ENCODE results near the gene CDC123.

Gene CDC123

DNA sequence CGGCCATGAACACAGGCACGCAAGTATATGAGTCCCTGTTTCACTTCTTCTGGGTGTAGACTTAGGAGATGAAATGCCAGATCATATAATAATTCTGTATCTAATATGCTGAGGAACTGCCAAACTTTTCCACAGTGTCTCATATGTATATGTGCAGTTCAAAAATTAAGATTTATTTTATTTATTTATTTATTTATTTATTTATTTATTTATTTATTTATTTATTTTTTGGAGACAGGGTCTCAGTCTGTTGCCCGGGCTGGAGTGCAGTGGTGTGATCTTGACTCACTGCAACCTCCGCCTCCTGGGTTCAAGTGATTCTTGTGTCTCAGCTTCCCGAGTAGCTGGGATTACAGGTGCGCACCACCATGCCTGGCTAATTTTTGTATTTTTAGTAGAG is 24.5 kb upstream of the CDC123 start (continued):
- TF ChIP-seq ZNF341 (tag by site-specific recombination; IDR thresholded peaks at IDR 0.05; ENCODE audit: low read depth) (peak; percentile 44; the same call in 1 of the 2 replicates), ZFP37 (tag by site-specific recombination; IDR thresholded peaks at IDR 0.05) (peak; percentile 81), ZNF292 (tag by site-specific recombination; IDR thresholded peaks at IDR 0.05; ENCODE audit: borderline replicate concordance, low read depth) (peak; percentile 89; the same call in 1 of the 2 replicates), ZBTB21 (tag by site-specific recombination; IDR thresholded peaks at IDR 0.05) (peak; percentile 74), ZXDB (tag by site-specific recombination; IDR thresholded peaks at IDR 0.05) (peak; percentile 80), ZNF501 (tag by site-specific recombination; IDR thresholded peaks at IDR 0.05) (0 out of 2 replicates have a peak, but pooled peaks have one; percentile 62), GFI1B (tag by site-specific recombination; IDR thresholded peaks at IDR 0.05) (0 out of 2 replicates have a peak, but pooled peaks have one; percentile 26), ZNF530 (tag by site-specific recombination; IDR thresholded peaks at IDR 0.05; ENCODE audit: low read depth) (0 out of 2 replicates have a peak, but pooled peaks have one; percentile 31), ZNF366 (tag by site-specific recombination; conservative IDR thresholded peaks at IDR 0.05) (peak; percentile 41; the same call in 1 of the 2 replicates), ZNF555 (tag by site-specific recombination; conservative IDR thresholded peaks at IDR 0.05) (peak; percentile 95), ZNF639 (tag by site-specific recombination; IDR thresholded peaks at IDR 0.05) (peak; percentile 84), ZNF426 (tag by site-specific recombination; IDR thresholded peaks at IDR 0.05) (peak; percentile 98), ZNF791 (tag by site-specific recombination; IDR thresholded peaks at IDR 0.05) (peak; percentile 53; the same call in 1 of the 2 replicates)
- TF ChIP-seq, protein P1, sequence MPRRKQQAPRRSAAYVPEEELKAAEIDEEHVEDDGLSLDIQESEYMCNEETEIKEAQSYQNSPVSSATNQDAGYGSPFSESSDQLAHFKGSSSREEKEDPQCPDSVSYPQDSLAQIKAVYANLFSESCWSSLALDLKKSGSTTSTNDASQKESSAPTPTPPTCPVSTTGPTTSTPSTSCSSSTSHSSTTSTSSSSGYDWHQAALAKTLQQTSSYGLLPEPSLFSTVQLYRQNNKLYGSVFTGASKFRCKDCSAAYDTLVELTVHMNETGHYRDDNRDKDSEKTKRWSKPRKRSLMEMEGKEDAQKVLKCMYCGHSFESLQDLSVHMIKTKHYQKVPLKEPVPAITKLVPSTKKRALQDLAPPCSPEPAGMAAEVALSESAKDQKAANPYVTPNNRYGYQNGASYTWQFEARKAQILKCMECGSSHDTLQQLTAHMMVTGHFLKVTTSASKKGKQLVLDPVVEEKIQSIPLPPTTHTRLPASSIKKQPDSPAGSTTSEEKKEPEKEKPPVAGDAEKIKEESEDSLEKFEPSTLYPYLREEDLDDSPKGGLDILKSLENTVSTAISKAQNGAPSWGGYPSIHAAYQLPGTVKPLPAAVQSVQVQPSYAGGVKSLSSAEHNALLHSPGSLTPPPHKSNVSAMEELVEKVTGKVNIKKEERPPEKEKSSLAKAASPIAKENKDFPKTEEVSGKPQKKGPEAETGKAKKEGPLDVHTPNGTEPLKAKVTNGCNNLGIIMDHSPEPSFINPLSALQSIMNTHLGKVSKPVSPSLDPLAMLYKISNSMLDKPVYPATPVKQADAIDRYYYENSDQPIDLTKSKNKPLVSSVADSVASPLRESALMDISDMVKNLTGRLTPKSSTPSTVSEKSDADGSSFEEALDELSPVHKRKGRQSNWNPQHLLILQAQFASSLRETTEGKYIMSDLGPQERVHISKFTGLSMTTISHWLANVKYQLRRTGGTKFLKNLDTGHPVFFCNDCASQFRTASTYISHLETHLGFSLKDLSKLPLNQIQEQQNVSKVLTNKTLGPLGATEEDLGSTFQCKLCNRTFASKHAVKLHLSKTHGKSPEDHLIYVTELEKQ (tag by site-specific recombination; IDR thresholded peaks at IDR 0.05; ENCODE audit: borderline replicate concordance), result peak; percentile 30; the same call in 1 of the 2 replicates

DNA sequence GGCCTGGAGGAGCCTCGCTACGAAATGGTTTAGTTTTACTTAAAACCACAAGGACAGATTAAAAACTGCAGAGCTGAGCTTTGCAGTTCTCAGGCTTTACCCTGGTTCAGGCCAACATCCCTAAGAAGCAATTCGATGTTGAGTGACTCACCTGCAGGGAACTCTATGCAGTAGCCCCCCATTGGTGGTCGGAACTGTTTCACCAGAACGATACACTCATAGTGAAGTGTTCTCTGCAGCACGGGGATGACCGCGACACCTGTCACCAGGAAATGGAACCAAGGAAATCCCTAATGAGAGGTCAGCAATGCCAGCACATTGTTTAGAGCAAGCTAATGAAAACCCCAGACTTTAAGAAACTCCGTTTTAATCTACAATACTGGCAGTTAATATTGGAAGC is 18.3 kb upstream of the CDC123 start:
- CTCF ChIA-PET, result no interaction called here
- Histone ChIP-seq H3K27ac (ENCODE audit: extremely low read depth, low read depth, low read length) (no peak overlapping the region), H3K36me3 (ENCODE audit: control insufficient read depth in 2 of 2, insufficient read depth in 1 of 2, low read length in 2 of 2) (peaks cover 35 to 85% of the 10 kb centered on the region in 2 experiments), H3K9me3 (ENCODE audit: control insufficient read depth, insufficient read depth, low read depth, low read length) (no peaks in the 10 kb centered on the region), H3K4me3 (ENCODE audit: low read depth, low read length) (no peak overlapping the region), H3K4me1 (ENCODE audit: control insufficient read depth, insufficient read depth, low read length) (no peaks in the 10 kb centered on the region)
- POLR2A ChIA-PET, result no interaction called here
- TF ChIP-seq ZNF530 (tag by site-specific recombination; IDR thresholded peaks at IDR 0.05; ENCODE audit: low read depth) (no peak), ZNF76 (tag by site-specific recombination; IDR thresholded peaks at IDR 0.05; ENCODE audit: borderline replicate concordance, low read depth) (no peak), ZNF558 (tag by site-specific recombination; IDR thresholded peaks at IDR 0.05) (no peak), PRDM2 (tag by site-specific recombination; IDR thresholded peaks at IDR 0.05; ENCODE audit: borderline replicate concordance) (no peak), KLF16 (tag by site-specific recombination; IDR thresholded peaks at IDR 0.05) (no peak), PRDM10 (tag by site-specific recombination; IDR thresholded peaks at IDR 0.05) (no peak)

All from HEK293 (cell line).